HG02840 (cell line): Measurements from ENCODE around the gene C1orf35.

Source experiments
- ATAC-seq: cut with Tn5 transposase; IDR thresholded peaks from one replicate; pipeline ENCODE4 v1.9.1; 2021; ENCODE audit warnings: mild to moderate bottlenecking, moderate library complexity, moderate number of reproducible peaks; ENCODE audit not compliant: unreplicated experiment, low FRiP score

C1orf35 gene

DNA sequence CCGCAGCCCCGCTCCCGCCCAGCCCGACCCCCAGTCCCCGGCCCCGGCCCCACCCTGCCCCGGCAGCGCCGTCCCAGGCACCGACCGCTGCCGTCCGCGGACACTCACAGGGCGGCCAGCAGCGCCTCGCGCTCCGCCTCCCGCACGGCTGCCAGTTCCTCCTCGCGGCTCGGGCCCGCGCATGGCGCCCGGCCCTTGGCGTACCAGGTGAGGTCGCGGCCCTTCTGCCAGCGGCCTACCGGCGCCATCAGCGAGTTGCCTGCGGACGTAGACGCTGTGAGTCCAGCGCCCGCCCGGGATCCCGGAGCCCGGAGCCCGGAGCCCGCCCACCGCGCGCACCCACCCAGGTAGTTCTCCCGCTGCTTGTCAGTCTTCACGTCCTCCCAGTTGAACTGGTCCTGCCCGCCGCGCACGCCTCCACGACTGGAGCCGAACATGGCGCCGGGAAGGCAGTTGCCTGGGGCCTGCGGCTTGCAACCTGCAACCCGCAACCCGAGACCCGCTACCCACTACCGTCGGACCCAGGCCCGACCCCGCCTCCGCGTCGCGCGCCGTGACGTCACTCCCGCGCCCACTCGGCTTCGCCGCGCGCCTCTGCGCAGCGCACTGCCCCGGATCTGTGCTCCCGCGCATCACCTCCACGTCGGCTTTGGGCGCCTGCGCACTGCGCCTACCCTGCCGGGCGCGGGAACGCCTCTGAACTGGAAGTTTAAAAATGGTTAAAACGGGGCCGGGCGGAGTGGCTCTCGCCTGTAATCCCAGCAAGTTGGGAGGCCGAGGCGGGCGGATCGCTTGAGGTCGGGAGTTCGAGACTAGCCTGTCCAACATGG is at the start of gene C1orf35:
Gene C1orf35, minus strand, starts transcription at position 535 of the 830 bp plus-strand sequence. Its CDS starts 98 bp downstream, at position 437.
- ATAC-seq = peak; percentile 76

GRCh38 chr1:228152918-228153258 is 49.8 kb upstream of the C1orf35 start:
- ATAC-seq = no peak

- ATAC-seq = no peak
These were observed 49.2 kb upstream of the C1orf35 start for GRCh38 chr1:228152097-228152917.

- ATAC-seq = no peak
These were observed 48.2 kb upstream of the C1orf35 start for GRCh38 chr1:228151180-228151925.

DNA sequence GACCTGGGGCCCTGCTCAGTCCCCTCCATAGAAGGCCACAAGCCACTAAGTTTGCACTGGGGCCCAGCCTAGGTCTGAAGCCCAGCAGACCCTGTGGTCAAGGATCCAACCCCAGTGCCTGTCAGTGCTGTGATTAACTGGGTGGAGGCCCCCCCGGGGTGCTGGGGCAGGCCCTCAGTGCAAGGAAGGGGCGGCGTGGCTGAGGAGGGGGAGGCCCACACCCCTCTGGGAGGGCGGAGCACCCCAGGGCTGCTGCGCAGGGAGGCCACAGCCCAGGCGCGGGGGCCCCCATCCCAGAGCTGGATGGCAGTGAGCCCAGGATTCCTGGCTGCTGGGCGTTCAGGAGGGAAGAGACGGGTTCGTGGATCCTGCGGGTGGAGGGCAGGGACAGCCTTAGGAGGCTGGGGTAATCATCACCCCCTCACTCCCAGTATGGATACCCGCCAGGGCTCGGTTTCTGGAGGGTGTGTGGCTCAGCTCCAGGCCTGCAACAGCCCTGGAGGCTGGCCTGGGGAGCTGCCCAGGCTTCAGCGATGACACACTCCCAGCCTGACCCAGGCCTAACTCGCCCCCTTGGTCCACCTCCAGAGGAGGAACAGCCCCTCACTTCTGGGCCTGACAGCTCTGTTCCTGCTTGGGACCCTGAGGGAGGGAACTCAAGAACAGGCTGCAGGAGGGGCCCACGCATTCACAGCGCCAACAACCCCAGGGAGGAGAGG is 47.5 kb upstream of the C1orf35 start:
- no peak for ATAC-seq

DNA sequence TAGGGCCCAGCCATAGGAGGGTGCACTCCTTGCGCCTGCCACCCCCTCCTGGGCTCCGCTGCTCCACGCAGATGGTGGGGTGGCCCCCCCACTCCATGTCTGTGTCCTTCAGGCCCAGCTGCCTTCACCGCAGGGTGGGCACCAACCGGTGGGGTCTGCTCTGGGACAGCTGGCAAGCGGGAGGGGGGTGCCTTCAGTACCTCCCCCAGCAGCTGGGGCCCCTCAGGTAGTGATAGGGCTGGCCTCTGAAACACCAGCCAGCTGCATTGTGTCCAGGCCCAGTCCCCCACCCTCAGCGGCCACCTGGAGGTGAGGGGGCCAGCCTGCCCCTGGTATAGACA is 47.0 kb upstream of the C1orf35 start:
- no peak for ATAC-seq

DNA sequence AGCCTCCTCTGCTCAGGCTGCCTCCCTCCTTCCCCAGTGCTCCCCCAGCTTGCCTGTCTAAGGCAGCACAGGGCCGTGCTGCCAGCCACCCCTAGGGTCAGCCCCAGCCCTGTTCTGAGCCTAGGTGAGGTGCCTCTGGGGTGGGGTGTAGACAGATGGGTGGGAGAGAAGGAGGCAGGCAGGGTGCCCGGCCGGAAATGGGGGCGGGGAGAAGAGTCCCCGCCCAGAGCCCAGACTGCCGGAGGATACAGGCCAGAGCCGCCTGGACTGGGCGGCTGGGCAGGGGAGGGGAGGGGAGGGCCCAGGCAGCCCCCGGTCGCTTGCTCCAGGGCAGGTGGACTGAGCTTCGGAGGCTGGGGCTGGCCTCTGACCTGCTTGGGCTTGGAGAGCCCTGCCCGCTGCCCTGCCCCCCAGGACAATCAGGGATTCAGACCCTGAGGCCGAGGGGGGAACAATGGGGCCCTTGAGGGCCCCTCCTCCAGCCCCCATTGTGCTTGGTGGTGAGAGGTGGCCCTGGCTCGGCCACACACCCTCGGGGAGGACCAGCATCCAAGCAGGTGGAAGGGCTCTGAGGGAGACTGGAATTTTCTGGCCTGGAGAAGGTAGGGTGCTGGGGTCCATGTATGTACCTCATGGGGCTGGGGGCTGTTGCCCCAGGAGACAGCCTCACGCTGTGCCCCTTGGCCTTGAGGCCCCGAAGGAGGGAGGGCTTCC is 46.4 kb upstream of the C1orf35 start, which contains the start of gene GJC2:
Gene GJC2, plus strand, starts transcription at position 525 of the 714 bp plus-strand sequence. CDS start 7,829 bp downstream, outside the sequence.
- ATAC-seq = no peak

- ATAC-seq = no peak
These were observed 45.8 kb upstream of the C1orf35 start for GRCh38 chr1:228148935-228149405.

- no peak for ATAC-seq
These were observed 45.2 kb upstream of the C1orf35 start for GRCh38 chr1:228148196-228148861.

DNA sequence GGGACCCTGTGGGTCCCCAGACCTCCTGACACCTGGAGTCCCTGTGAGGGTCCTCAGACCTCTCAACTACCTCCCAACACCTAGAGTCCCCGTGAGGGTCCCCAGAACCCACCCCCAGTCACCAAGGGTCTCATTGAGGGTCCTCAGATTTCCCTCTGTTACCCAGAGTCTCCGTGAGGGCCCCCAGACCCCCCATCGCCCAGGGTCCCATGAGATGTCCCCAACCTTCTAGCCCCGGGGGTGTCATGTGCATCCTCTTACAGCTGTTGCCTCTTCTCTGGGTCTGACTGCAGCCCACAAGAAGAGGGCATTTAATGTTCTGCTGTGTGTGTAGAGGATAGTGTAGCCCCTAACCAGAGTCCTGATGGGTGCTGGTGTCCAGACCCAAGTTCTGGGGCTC is 44.6 kb upstream of the C1orf35 start:
- no peak for ATAC-seq

GRCh38 chr1:228147151-228147693 is 44.1 kb upstream of the C1orf35 start:
- no peak for ATAC-seq

DNA sequence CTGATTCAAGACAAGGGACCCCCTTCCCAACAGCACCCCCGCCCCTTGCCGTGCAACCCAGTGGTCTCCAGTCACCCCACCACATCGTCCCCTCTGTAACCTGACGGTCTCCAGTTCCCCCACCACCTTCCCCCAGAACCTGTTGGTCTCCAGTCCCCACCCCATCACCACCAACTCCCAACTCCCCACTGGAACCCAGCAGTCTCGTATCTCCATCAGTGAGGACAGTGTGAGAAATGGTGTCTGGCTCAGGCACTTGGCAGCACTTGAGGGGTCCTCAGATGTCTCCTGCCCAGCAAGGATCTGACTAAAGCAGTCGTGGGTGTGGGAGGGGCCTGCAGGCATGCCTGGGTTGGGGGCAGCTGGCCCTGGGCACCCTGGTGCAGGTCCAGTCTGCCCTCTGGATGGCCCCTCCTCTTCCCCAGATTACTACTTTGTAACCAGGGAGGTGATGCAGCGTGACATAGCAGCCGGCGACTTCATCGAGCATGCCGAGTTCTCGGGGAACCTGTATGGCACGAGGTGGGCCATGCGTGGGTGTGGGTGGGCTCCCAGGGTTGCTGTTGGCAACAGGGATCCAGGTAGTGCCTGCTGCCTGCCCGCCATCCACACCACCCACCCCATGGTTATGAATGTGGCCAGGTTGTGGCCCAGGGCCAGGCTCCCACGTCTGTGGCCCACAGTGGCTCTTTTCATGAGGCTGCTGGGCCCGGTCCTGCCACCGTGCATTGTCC is 43.5 kb upstream of the C1orf35 start:
- no peak for ATAC-seq

GRCh38 chr1:228145463-228146416 is 42.6 kb upstream of the C1orf35 start:
- ATAC-seq = no peak

- ATAC-seq = no peak
These were observed 41.8 kb upstream of the C1orf35 start for GRCh38 chr1:228144993-228145343.

DNA sequence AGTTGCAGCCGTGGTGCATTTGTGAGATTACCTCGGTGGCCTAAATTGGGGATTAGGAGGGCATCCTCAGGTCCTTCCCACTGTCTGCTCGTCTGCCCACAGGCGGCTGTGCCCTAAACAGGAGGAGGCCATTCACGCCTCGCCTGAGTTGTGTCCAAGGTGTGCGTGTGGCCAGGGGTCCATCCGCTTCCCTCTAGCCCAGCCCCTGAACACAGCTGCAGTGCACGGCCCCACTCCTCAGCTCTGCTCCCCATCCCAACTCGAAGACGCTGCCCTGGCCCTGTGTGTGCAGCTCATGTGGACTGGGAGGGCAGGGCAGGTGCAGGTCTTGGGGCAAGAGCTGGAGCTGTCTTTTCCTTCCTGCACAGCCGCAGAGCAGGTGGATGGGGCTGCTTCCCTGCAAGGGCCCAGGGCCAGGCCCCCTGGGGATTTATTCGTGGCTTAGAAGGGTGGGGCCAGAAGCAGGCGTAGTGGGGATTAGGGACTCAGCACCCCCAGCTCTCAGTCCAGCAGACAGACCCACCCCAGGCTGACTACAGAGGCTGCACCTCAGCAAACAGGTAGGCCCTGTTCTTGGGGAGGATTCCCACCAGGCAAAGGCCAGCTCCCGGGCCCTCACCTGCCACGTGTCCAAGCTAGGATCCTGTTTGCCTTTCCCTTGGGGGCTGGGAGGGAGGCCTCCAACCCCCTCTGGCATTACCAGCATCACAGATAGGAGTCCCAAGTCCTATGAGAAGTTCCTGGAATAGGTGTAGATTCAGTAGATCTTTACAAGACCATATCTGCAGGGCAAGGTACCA is 41.3 kb upstream of the C1orf35 start:
- ATAC-seq = no peak

DNA sequence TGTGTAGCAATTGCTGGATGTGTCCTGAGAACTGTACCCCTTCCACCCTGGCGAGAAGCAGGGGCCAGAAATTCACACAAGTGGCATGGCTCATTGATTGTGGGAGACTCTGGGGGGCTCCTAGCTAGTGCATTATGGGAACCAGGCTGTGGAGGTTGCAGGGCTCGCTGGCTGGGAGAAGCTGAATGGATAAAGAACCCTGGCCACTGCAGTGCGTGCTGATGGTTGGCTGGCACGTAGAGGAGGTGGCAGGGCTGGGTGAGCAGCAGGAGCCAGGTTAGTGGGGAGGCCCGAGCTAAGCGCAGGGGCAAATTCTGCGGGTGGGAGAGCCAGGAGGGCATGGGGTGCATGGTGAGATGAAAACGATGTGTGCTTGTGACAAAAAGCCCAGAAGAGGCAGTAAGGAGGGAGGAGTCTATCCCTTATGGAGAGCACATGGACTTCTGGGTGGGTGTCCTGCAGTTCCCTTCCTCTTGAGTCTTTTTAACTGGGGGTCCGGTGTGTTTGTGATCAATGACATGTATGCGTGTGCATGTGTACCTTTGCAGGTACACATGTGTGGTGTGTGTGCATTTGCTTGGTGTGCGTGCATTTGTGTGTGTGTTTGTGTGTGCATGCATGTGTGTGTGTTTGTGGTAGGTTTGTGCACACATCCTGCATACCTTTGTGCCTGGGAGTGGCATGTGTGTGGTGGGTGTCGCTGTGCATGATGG is 40.5 kb upstream of the C1orf35 start:
- ATAC-seq = no peak
